MM.1S (cell line): ENCODE measurements around the gene FOXO6.

Experiments used
- DNase-seq: peaks from one replicate; pipeline ENCODE4 v3.0.0-alpha.2; 2015
- H2AFZ ChIP-seq: fragments of 300-600 bp; sonication (generic); 2 replicates; pipeline ENCODE4 v1.6.0; 2016; ENCODE audit warnings: antibody characterized with exemption, low read length
- H3F3A ChIP-seq: fragments of 300-600 bp; sonication (generic); 2 replicates; pipeline ENCODE4 v1.6.1; 2016; ENCODE audit warnings: mild to moderate bottlenecking, antibody characterized with exemption, low read length, moderate library complexity, mixed read lengths; ENCODE audit not compliant: insufficient read depth
- H3K27ac ChIP-seq: fragments of 300-600 bp; sonication (generic); 2 replicates; pipeline ENCODE4 v1.5.1; 2016; ENCODE audit warnings: mild to moderate bottlenecking, low read length
- H3K27me3 ChIP-seq: fragments of 300-600 bp; sonication (generic); replicated peaks from 2 replicates; pipeline ENCODE4 v1.6.0; 2016; ENCODE audit warnings: low read length; ENCODE audit not compliant: insufficient read depth
- H3K36me3 ChIP-seq: fragments of 300-600 bp; sonication (generic); replicated peaks from 2 replicates; pipeline ENCODE4 v1.6.1; 2016; ENCODE audit warnings: mild to moderate bottlenecking, low read length, mixed read lengths; ENCODE audit not compliant: insufficient read depth
- H3K4me1 ChIP-seq: fragments of 300-600 bp; sonication (generic); 2 replicates; pipeline ENCODE4 v1.6.1; 2016; ENCODE audit warnings: low read length, mixed read lengths
- H3K4me2 ChIP-seq: fragments of 300-600 bp; sonication (generic); 2 replicates; pipeline ENCODE4 v1.6.0; 2016; ENCODE audit warnings: low read depth, low read length
- H3K4me3 ChIP-seq: fragments of 300-600 bp; sonication (generic); 2 replicates; pipeline ENCODE4 v1.5.1; 2016; ENCODE audit warnings: low read length, mixed read lengths
- H3K79me2 ChIP-seq: fragments of 300-600 bp; sonication (generic); 2 replicates; pipeline ENCODE4 v1.6.1; 2016; ENCODE audit warnings: mixed run types, low read length, mixed read lengths
- H3K9ac ChIP-seq: fragments of 300-600 bp; sonication (generic); 2 replicates; pipeline ENCODE4 v1.6.1; 2016; ENCODE audit warnings: low read length, mixed read lengths
- H3K9me2 ChIP-seq: fragments of 300-600 bp; sonication (generic); replicated peaks from 2 replicates; pipeline ENCODE4 v1.6.1; 2016; ENCODE audit warnings: mild to moderate bottlenecking, low read length, mixed read lengths; ENCODE audit not compliant: insufficient read depth
- H3K9me3 ChIP-seq: fragments of 300-600 bp; sonication (generic); replicated peaks from 2 replicates; pipeline ENCODE4 v1.6.1; 2016; ENCODE audit warnings: mild to moderate bottlenecking, low read length, mixed read lengths; ENCODE audit not compliant: insufficient read depth
- H4K20me1 ChIP-seq: fragments of 300-600 bp; sonication (generic); 2 replicates; pipeline ENCODE4 v1.6.1; 2016; ENCODE audit warnings: mild to moderate bottlenecking, low read length, moderate library complexity, mixed read lengths; ENCODE audit not compliant: insufficient read depth
- CTCF ChIP-seq: fragments of 300-600 bp; sonication (generic); IDR thresholded peaks from 2 replicates; pipeline ENCODE4 v1.5.1; 2016; ENCODE audit warnings: antibody characterized with exemption, low read length, mixed read lengths
- EZH2 ChIP-seq: fragments of 300-600 bp; sonication (generic); optimal IDR thresholded peaks from 2 replicates; pipeline ENCODE3; 2017; ENCODE audit warnings: low read depth, mild to moderate bottlenecking, antibody characterized with exemption, low read length, mixed read lengths
- EZH2phosphoT487 ChIP-seq: fragments of 300-600 bp; sonication (generic); IDR thresholded peaks from 2 replicates; pipeline ENCODE4 v1.6.1; 2018; ENCODE audit warnings: antibody characterized with exemption, low read length

FOXO6 gene

GRCh38 chr1:41314376-41315145 lies 46.7 kb upstream of the FOXO6 start:
- Histone ChIP-seq H3K4me1 (no peaks in the 10 kb centered on the region), H3K9me3 (no peaks in the 10 kb centered on the region), H3K4me3 (no peak overlapping the region), H3K27ac (no peak overlapping the region), H3K9me2 (no peaks in the 10 kb centered on the region), H2AFZ (no peak overlapping the region), H3K79me2 (no peaks in the 10 kb centered on the region), H3F3A (no peaks in the 10 kb centered on the region), H3K9ac (no peak overlapping the region), H3K36me3 (no peaks in the 10 kb centered on the region), H4K20me1 (no peaks in the 10 kb centered on the region), H3K27me3 (no peaks in the 10 kb centered on the region), H3K4me2 (no peak overlapping the region)
- no peak for DNase-seq
- TF ChIP-seq EZH2phosphoT487: no peak
- TF ChIP-seq EZH2: no peak
- no peak for TF ChIP-seq CTCF

GRCh38 chr1:41315146-41315822 lies 46.0 kb upstream of the FOXO6 start:
- Histone ChIP-seq H3K27me3 (no peaks in the 10 kb centered on the region), H3K9me3 (no peaks in the 10 kb centered on the region), H4K20me1 (no peaks in the 10 kb centered on the region), H3K9ac (no peak overlapping the region), H3K4me3 (no peak overlapping the region), H3K4me1 (no peaks in the 10 kb centered on the region), H3K4me2 (no peak overlapping the region), H3F3A (no peaks in the 10 kb centered on the region), H2AFZ (no peak overlapping the region), H3K79me2 (no peaks in the 10 kb centered on the region), H3K27ac (no peak overlapping the region), H3K36me3 (no peaks in the 10 kb centered on the region), H3K9me2 (no peaks in the 10 kb centered on the region)
- DNase-seq: no peak
- TF ChIP-seq EZH2phosphoT487 (no peak), EZH2 (no peak), CTCF (no peak)

- no peaks in the 10 kb centered on the region for H3K4me1 ChIP-seq
- H3K36me3 ChIP-seq: no peaks in the 10 kb centered on the region
- H3K27ac ChIP-seq: no peak overlapping the region
- no peaks in the 10 kb centered on the region for H3K27me3 ChIP-seq
- H4K20me1 ChIP-seq: no peaks in the 10 kb centered on the region
- no peaks in the 10 kb centered on the region for H3F3A ChIP-seq
- no peaks in the 10 kb centered on the region for H3K9me2 ChIP-seq
- H2AFZ ChIP-seq: no peak overlapping the region
- no peak overlapping the region for H3K4me3 ChIP-seq
- H3K4me2 ChIP-seq: no peak overlapping the region
- no peaks in the 10 kb centered on the region for H3K79me2 ChIP-seq
- DNase-seq: no peak
- no peak overlapping the region for H3K9ac ChIP-seq
- H3K9me3 ChIP-seq: no peaks in the 10 kb centered on the region
- no peak for TF ChIP-seq EZH2
- TF ChIP-seq CTCF: no peak
- TF ChIP-seq EZH2phosphoT487: no peak
Measured at GRCh38 chr1:41315871-41316270, 45.4 kb upstream of the FOXO6 start.
